ENCODE measurements around the gene TIMP3.
A peak's percentile ranks its signal among the peaks of the same experiment; 100 is the strongest.
"Not testable (repeated sequence)": the region's sequence is repeated elsewhere in the genome, so short reads cannot be mapped to it uniquely, and the experiment has no call there.

Gene TIMP3

DNA sequence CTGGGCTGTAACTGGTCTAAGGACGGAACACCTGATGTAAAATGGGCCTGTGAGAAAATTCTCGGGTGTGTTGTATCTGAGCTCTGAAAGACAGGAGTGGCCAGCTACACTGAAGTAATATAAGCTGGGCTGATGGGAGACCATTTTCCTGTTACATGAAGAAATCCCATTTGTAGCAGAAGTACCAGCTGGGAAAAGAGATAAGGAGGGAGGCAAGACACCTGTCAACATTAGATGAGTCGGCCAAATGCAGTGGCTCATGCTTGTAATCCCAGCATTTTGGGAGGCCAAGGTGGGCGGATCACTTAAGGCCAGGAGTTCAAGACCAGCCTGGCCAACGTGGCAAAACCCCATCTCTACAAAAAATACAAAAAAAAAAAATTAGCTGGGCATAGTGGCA lies 72.1 kb downstream of the TIMP3 start:
- WGBS (ENCODE audit: insufficient coverage), result 86% methylated on average over 5 of the region's 5 CpGs
- H3K27me3 ChIP-seq (replicated peaks in 2 of 5; ENCODE audit: control insufficient read depth in 4 of 5, insufficient read depth in 5 of 5, low read length in 4 of 5); H3K36me3 ChIP-seq (ENCODE audit: control insufficient read depth in 4 of 4, insufficient read depth in 4 of 4, low read length in 3 of 4); POLR2A ChIA-PET; DNase-seq; H3K27ac ChIP-seq (ENCODE audit: insufficient read depth in 1 of 2, low read depth in 1 of 2, low read length in 2 of 2, poor library complexity in 1 of 2, severe bottlenecking in 2 of 2); H3K9me3 ChIP-seq (ENCODE audit: control extremely low read depth in 1 of 5, control insufficient read depth in 4 of 5, insufficient read depth in 2 of 5, low read depth in 1 of 5, low read length in 4 of 5); H3K4me3 ChIP-seq (ENCODE audit: control insufficient read depth in 1 of 7, extremely low read depth in 1 of 7, insufficient read depth in 4 of 7, low read depth in 2 of 7, low read length in 6 of 7): not testable (repeated sequence)
- peaks cover 3 to 34% (median 16%) of the 10 kb centered on the region in 4 experiments for H3K4me1 ChIP-seq (ENCODE audit: control extremely low read depth in 1 of 4, control insufficient read depth in 4 of 4, insufficient read depth in 4 of 4, low read length in 3 of 4)
- CTCF ChIA-PET, result interaction anchor here (0.7 to 2.6 kb wide), 4 partner anchors 16 to 903 kb away, joined by 3 to 10 read pairs (median 3); no protein-coding TSS in a partner anchor

DNA sequence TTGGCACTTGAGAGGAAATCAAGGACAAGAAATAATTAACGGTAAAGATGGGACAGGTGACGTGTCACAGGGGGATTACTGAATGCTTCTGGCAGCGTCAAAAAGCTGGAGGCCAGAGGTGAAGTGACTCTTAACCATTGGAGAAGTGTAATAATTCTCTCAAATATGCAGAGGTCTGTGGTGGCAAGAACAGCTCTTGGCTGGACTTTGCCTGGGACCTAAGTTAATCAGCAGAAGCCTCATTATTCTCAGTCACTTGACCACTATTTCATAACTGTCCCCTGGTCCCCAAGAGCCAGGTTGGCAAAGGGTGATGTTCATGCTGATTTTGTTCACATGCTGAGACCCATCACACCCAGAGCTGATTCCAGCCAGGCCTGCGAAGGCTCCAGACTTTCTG lies 72.9 kb downstream of the TIMP3 start:
- H3K4me1 ChIP-seq (ENCODE audit: control extremely low read depth in 1 of 4, control insufficient read depth in 4 of 4, insufficient read depth in 4 of 4, low read length in 3 of 4), result peaks cover 8 to 36% (median 16%) of the 10 kb centered on the region in 4 experiments
- CTCF ChIA-PET, result interaction anchor here (0.8 to 2.6 kb wide), 2 partner anchors 17 to 19 kb away, joined by 3 to 10 read pairs; no protein-coding TSS in a partner anchor
- no peaks in the 10 kb centered on the region for H3K36me3 ChIP-seq (ENCODE audit: control insufficient read depth in 4 of 4, insufficient read depth in 4 of 4, low read length in 3 of 4)
- WGBS (ENCODE audit: insufficient coverage), result 96% methylated on average over 3 of the region's 4 CpGs
- POLR2A ChIA-PET, result no interaction called here
- H3K27ac ChIP-seq (ENCODE audit: insufficient read depth in 1 of 2, low read depth in 1 of 2, low read length in 2 of 2, poor library complexity in 1 of 2, severe bottlenecking in 2 of 2), result no peak overlapping the region
- H3K9me3 ChIP-seq (ENCODE audit: control extremely low read depth in 1 of 5, control insufficient read depth in 4 of 5, insufficient read depth in 2 of 5, low read depth in 1 of 5, low read length in 4 of 5), result no peaks in the 10 kb centered on the region
- H3K4me3 ChIP-seq (ENCODE audit: control insufficient read depth in 1 of 7, extremely low read depth in 1 of 7, insufficient read depth in 4 of 7, low read depth in 2 of 7, low read length in 6 of 7), result no peak overlapping the region
- no peaks in the 10 kb centered on the region for H3K27me3 ChIP-seq (replicated peaks in 2 of 5; ENCODE audit: control insufficient read depth in 4 of 5, insufficient read depth in 5 of 5, low read length in 4 of 5)
- no peak for DNase-seq

DNA sequence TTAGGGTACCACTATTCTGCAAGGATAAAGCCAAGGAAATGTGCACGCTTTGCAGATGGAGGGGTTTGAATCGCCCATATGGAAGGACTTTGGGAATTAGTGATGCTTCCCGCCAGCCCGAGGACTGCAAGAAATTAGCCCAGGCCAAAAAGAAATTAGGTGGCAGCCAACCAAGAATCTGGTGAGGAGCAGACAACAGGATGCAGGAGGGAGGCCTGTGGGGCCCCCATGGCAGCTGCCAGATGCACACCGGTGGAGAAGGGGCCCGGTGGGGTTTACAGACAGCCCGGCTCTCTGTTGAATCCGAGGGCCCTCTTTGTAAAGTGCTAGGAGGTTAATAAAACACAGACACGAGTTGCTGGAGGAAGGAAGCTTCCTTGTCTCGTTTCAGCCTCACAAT lies 73.5 kb downstream of the TIMP3 start:
- Histone ChIP-seq H3K4me3 (ENCODE audit: control insufficient read depth in 1 of 7, extremely low read depth in 1 of 7, insufficient read depth in 4 of 7, low read depth in 2 of 7, low read length in 6 of 7) (no peak overlapping the region), H3K27ac (ENCODE audit: insufficient read depth in 1 of 2, low read depth in 1 of 2, low read length in 2 of 2, poor library complexity in 1 of 2, severe bottlenecking in 2 of 2) (no peak overlapping the region), H3K36me3 (ENCODE audit: control insufficient read depth in 4 of 4, insufficient read depth in 4 of 4, low read length in 3 of 4) (no peaks in the 10 kb centered on the region), H3K27me3 (replicated peaks in 2 of 5; ENCODE audit: control insufficient read depth in 4 of 5, insufficient read depth in 5 of 5, low read length in 4 of 5) (no peaks in the 10 kb centered on the region), H3K4me1 (ENCODE audit: control extremely low read depth in 1 of 4, control insufficient read depth in 4 of 4, insufficient read depth in 4 of 4, low read length in 3 of 4) (peaks cover 12 to 42% (median 20%) of the 10 kb centered on the region in 4 experiments), H3K9me3 (ENCODE audit: control extremely low read depth in 1 of 5, control insufficient read depth in 4 of 5, insufficient read depth in 2 of 5, low read depth in 1 of 5, low read length in 4 of 5) (no peaks in the 10 kb centered on the region)
- ChIA-PET POLR2A (no interaction called here), CTCF (interaction anchor here (2.6 kb wide), 1 partner anchor 18 kb away, joined by 10 read pairs; no protein-coding TSS in a partner anchor)
- WGBS (ENCODE audit: insufficient coverage), result 31% methylated on average over 9 of the region's 10 CpGs
- DNase-seq, result peak in 2 of 3 donors; percentile 56 to 67

DNA sequence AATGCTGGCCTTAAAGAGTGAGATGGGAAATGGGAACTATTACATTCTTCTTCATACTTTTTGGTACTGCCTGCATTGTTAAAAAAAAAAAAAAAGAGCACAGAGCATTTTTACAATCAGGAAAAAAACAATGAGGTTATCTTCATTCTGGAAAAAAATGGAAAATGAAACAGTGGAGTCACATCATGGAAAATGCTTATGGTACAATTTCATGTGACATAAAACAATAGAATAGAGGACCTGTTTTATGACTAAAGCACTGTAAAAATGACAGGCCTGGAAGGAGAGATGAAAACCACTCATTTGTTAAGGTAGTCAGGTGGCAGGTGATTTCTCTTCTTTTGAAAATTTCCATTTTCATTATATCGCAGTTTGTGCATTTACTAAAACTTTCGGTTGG lies 75.0 kb downstream of the TIMP3 start:
- WGBS (ENCODE audit: insufficient coverage), result no CpG with 5 or more reads among the region's 2 CpGs
- POLR2A ChIA-PET, result no interaction called here
- no peak for DNase-seq

DNA sequence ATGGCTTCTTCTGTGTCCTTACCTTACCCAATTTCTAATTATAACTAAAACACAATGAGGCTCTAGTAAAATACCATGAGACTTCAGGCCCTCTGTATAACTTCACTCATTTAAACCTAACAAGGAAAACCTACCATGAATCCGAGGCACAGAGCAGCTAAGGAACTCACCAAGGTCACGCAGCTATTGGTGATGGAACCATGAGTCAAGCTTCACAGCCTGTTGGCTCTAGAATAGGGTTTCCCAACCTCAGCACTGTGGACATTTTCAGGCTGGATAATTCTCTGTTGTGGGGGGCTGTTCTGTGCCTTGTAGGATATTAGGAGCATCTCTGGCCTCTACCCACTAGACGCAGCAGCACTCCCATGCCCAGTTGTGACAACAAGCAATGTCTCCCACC lies 75.7 kb downstream of the TIMP3 start:
- CTCF ChIA-PET, result interaction anchor here (0.7 to 1.2 kb wide), 4 partner anchors 10 to 332 kb away, joined by 3 to 4 read pairs (median 3); no protein-coding TSS in a partner anchor
- no peak overlapping the region for H3K4me3 ChIP-seq (ENCODE audit: control insufficient read depth in 1 of 7, extremely low read depth in 1 of 7, insufficient read depth in 4 of 7, low read depth in 2 of 7, low read length in 6 of 7)
- H3K36me3 ChIP-seq (ENCODE audit: control insufficient read depth in 4 of 4, insufficient read depth in 4 of 4, low read length in 3 of 4), result no peaks in the 10 kb centered on the region
- no peaks in the 10 kb centered on the region for H3K9me3 ChIP-seq (ENCODE audit: control extremely low read depth in 1 of 5, control insufficient read depth in 4 of 5, insufficient read depth in 2 of 5, low read depth in 1 of 5, low read length in 4 of 5)
- no peak overlapping the region for H3K27ac ChIP-seq (ENCODE audit: insufficient read depth in 1 of 2, low read depth in 1 of 2, low read length in 2 of 2, poor library complexity in 1 of 2, severe bottlenecking in 2 of 2)
- POLR2A ChIA-PET, result no interaction called here
- DNase-seq, result no peak
- H3K27me3 ChIP-seq (replicated peaks in 2 of 5; ENCODE audit: control insufficient read depth in 4 of 5, insufficient read depth in 5 of 5, low read length in 4 of 5), result no peaks in the 10 kb centered on the region
- peaks cover 17 to 57% (median 38%) of the 10 kb centered on the region in 4 experiments for H3K4me1 ChIP-seq (ENCODE audit: control extremely low read depth in 1 of 4, control insufficient read depth in 4 of 4, insufficient read depth in 4 of 4, low read length in 3 of 4)
- 100% methylated on average over 2 of the region's 3 CpGs for WGBS (ENCODE audit: insufficient coverage)

More for the DNA sequence above, 75.0 kb downstream of the TIMP3 start:
- Histone ChIP-seq H3K9me3 (ENCODE audit: control extremely low read depth in 1 of 5, control insufficient read depth in 4 of 5, insufficient read depth in 2 of 5, low read depth in 1 of 5, low read length in 4 of 5) (no peaks in the 10 kb centered on the region), H3K4me3 (ENCODE audit: control insufficient read depth in 1 of 7, extremely low read depth in 1 of 7, insufficient read depth in 4 of 7, low read depth in 2 of 7, low read length in 6 of 7) (no peak overlapping the region), H3K36me3 (ENCODE audit: control insufficient read depth in 4 of 4, insufficient read depth in 4 of 4, low read length in 3 of 4) (no peaks in the 10 kb centered on the region), H3K27ac (ENCODE audit: insufficient read depth in 1 of 2, low read depth in 1 of 2, low read length in 2 of 2, poor library complexity in 1 of 2, severe bottlenecking in 2 of 2) (no peak overlapping the region), H3K27me3 (replicated peaks in 2 of 5; ENCODE audit: control insufficient read depth in 4 of 5, insufficient read depth in 5 of 5, low read length in 4 of 5) (no peaks in the 10 kb centered on the region), H3K4me1 (ENCODE audit: control extremely low read depth in 1 of 4, control insufficient read depth in 4 of 4, insufficient read depth in 4 of 4, low read length in 3 of 4) (peaks cover 15 to 53% (median 33%) of the 10 kb centered on the region in 4 experiments)
- CTCF ChIA-PET, result no interaction called here

DNA sequence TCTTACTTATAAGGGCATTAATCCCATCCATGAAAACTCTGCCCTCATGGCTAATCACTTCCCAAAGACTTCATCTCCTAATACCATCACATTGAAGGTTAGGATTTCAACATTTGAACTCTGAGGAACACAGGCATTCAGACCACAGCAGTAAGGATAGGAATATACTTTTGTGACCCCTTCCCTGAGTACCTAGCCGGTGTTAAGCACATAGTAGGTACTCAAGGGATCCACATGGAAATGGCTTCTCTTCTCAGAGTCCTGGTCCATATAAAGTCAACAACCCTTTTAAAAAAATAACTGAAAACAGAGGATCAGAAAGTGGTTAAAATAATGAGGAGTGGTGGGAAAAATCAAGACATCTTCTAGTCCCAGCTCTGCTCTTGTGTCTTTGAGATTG lies 78.0 kb downstream of the TIMP3 start:
- Histone ChIP-seq H3K9me3 (ENCODE audit: control extremely low read depth in 1 of 5, control insufficient read depth in 4 of 5, insufficient read depth in 2 of 5, low read depth in 1 of 5, low read length in 4 of 5) (no peaks in the 10 kb centered on the region), H3K27me3 (replicated peaks in 2 of 5; ENCODE audit: control insufficient read depth in 4 of 5, insufficient read depth in 5 of 5, low read length in 4 of 5) (no peaks in the 10 kb centered on the region), H3K4me3 (ENCODE audit: control insufficient read depth in 1 of 7, extremely low read depth in 1 of 7, insufficient read depth in 4 of 7, low read depth in 2 of 7, low read length in 6 of 7) (no peak overlapping the region), H3K4me1 (ENCODE audit: control extremely low read depth in 1 of 4, control insufficient read depth in 4 of 4, insufficient read depth in 4 of 4, low read length in 3 of 4) (peaks cover 25 to 61% (median 45%) of the 10 kb centered on the region in 4 experiments), H3K36me3 (ENCODE audit: control insufficient read depth in 4 of 4, insufficient read depth in 4 of 4, low read length in 3 of 4) (no peaks in the 10 kb centered on the region), H3K27ac (ENCODE audit: insufficient read depth in 1 of 2, low read depth in 1 of 2, low read length in 2 of 2, poor library complexity in 1 of 2, severe bottlenecking in 2 of 2) (no peak overlapping the region)
- POLR2A ChIA-PET, result interaction anchor here (0.6 kb wide), 1 partner anchor 47 kb away, joined by 3 read pairs; no protein-coding TSS in a partner anchor
- 100% methylated on average over 1 of the region's 1 CpG for WGBS (ENCODE audit: insufficient coverage)
- no peak for DNase-seq
- CTCF ChIA-PET, result interaction anchor here (1.2 to 1.9 kb wide), 3 partner anchors 43 to 230 kb away, joined by 4 to 6 read pairs (median 5); no protein-coding TSS in a partner anchor

GRCh38 chr22:32880061-32880460 lies 78.6 kb downstream of the TIMP3 start:
- Histone ChIP-seq H3K4me1 (ENCODE audit: control extremely low read depth in 1 of 4, control insufficient read depth in 4 of 4, insufficient read depth in 4 of 4, low read length in 3 of 4) (peaks cover 25 to 55% (median 40%) of the 10 kb centered on the region in 4 experiments), H3K27ac (ENCODE audit: insufficient read depth in 1 of 2, low read depth in 1 of 2, low read length in 2 of 2, poor library complexity in 1 of 2, severe bottlenecking in 2 of 2) (peak overlapping the region in 1 of 2 experiments; percentile 56), H3K9me3 (ENCODE audit: control extremely low read depth in 1 of 5, control insufficient read depth in 4 of 5, insufficient read depth in 2 of 5, low read depth in 1 of 5, low read length in 4 of 5) (no peaks in the 10 kb centered on the region), H3K27me3 (replicated peaks in 2 of 5; ENCODE audit: control insufficient read depth in 4 of 5, insufficient read depth in 5 of 5, low read length in 4 of 5) (no peaks in the 10 kb centered on the region), H3K36me3 (ENCODE audit: control insufficient read depth in 4 of 4, insufficient read depth in 4 of 4, low read length in 3 of 4) (no peaks in the 10 kb centered on the region), H3K4me3 (ENCODE audit: control insufficient read depth in 1 of 7, extremely low read depth in 1 of 7, insufficient read depth in 4 of 7, low read depth in 2 of 7, low read length in 6 of 7) (no peak overlapping the region)
- DNase-seq, result peak in 2 of 3 donors; percentile 42 to 55
- CTCF ChIA-PET, result interaction anchor here (1.2 to 2.0 kb wide), 5 partner anchors 8 to 230 kb away, joined by 4 to 6 read pairs (median 5); no protein-coding TSS in a partner anchor
- POLR2A ChIA-PET, result interaction anchor here (1.2 kb wide), 1 partner anchor 12 kb away, joined by 5 read pairs; no protein-coding TSS in a partner anchor
- no CpG with 5 or more reads among the region's 2 CpGs for WGBS (ENCODE audit: insufficient coverage)

All from common myeloid progenitor, CD34-positive (primary cell).